Omental fat pad (tissue), 4 donors: ENCODE measurements around the gene PCNT. TPM values are rescaled to one million over a fixed set of nuclear protein-coding genes. Genes with fewer than 3 reads are reported as not detected.
"Not testable (repeated sequence)": the region's sequence is repeated elsewhere in the genome, so short reads cannot be mapped to it uniquely, and the experiment has no call there.

ENCODE experiments used
- ATAC-seq: fragments of 150-250 bp; one replicate; pipeline ENCODE4 v1.9.1; 2016; ENCODE audit warnings: mild to moderate bottlenecking, moderate library complexity; ENCODE audit not compliant: low FRiP score
- DNase-seq: peaks from one replicate; pipeline ENCODE4 v3.0.0-alpha.2; 2019; ENCODE audit warnings: low spot score
- total RNA-seq, 4 donors: library from RNA; depleted of rRNA; stranded (reverse); fragments of >200 nt; gene quantifications; one replicate each; pipeline ENCODE4 v1.1.0, GENCODE V29; 2016
- TF ChIP-seq, protein P1 (sequence below), 3 donors: fragments of 450-650 bp; IDR thresholded peaks; one replicate each; pipeline ENCODE4 v1.5.1; 2016 to 2017; ENCODE audit warnings: antibody characterized with exemption in 3 of 3, mild to moderate bottlenecking in 3 of 3, moderate library complexity in 2 of 3

Gene PCNT
- total RNA-seq, 4 donors from 2014 or later, result 23.0 to 51.7 (median 24.4) TPM

DNA sequence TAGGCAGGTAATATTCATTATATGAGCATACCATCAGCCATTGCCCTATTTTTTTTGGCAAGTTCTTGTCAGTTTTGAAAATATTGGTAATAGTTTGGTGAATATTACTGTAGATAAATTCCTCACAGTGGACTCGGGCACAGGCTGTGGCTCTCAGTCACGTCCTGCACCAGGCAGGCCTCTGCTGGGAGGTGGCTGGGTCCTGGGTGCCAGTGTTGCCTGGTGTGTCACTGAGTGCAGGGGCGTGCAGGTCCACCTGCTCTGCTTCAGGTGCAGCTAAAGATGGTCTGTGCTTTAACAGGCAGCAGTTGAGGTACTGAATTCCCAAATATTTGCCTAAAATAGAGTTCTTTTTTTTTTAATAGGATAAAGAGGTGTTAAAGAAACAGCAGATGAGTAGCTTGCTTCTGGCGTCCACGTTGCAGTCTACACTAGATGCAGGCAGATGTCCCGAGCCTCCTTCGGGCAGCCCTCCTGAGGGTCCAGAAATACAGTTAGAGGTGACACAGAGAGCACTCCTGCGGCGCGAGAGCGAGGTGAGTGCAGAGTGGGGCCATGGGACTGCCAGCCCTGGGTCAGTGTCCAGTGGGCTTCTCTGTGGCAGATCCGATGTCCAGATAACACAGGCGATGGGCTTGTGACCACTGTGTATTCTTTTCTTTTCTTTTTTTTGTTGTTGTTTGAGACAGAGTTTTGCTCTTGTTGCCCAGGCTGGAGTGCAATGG is 77.4 kb downstream of the PCNT start:
- ATAC-seq (no peak), DNase-seq (no peak)
- TF ChIP-seq, protein P1, sequence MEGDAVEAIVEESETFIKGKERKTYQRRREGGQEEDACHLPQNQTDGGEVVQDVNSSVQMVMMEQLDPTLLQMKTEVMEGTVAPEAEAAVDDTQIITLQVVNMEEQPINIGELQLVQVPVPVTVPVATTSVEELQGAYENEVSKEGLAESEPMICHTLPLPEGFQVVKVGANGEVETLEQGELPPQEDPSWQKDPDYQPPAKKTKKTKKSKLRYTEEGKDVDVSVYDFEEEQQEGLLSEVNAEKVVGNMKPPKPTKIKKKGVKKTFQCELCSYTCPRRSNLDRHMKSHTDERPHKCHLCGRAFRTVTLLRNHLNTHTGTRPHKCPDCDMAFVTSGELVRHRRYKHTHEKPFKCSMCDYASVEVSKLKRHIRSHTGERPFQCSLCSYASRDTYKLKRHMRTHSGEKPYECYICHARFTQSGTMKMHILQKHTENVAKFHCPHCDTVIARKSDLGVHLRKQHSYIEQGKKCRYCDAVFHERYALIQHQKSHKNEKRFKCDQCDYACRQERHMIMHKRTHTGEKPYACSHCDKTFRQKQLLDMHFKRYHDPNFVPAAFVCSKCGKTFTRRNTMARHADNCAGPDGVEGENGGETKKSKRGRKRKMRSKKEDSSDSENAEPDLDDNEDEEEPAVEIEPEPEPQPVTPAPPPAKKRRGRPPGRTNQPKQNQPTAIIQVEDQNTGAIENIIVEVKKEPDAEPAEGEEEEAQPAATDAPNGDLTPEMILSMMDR (IDR thresholded peaks at IDR 0.05), result no peak

DNA sequence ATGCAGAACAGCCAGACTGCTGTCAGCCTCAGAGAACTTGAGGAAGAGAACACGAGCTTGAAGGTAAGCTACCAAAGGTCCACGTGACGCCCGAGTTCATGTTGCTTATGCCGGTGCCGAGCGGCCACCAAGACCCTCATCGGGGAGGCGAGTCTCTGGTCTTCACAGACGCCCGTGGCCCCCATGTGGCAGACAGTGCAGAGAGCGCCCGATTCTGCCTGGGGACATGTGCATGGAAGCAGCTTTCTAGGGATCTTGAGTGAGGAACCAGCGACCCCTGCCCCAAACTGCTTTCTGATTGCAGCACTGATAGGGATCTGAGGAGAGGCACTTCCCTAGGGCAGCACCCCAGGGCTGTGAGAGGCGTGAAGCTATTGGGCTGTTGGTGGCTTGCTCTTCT is 78.5 kb downstream of the PCNT start:
- TF ChIP-seq, protein P1 (IDR thresholded peaks at IDR 0.05), result no peak
- DNase-seq (no peak), ATAC-seq (no peak)

DNA sequence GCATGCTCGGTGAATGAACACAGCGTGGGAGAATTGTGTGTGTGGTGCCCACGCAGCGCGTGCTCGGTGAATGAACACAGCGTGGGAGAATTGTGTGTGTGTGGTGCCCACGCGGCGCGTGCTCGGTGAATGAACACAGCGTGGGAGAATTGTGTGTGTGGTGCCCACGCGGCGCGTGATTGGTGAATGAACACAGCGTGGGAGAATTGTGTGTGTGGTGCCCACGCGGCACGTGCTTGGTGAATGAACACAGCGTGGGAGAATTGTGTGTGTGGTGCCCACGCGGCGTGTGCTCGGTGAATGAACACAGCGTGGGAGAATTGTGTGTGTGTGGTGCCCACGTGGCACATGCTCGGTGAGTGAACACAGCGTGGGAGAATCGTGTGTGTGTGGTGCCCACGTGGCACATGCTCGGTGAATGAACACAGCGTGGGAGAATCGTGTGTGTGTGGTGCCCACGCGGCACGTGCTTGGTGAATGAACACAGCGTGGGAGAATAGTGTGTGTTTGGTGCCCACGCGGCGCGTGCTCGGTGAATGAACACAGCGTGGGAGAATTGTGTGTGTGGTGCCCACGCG is 79.4 kb downstream of the PCNT start:
- DNase-seq, ATAC-seq: not testable (repeated sequence)

DNA sequence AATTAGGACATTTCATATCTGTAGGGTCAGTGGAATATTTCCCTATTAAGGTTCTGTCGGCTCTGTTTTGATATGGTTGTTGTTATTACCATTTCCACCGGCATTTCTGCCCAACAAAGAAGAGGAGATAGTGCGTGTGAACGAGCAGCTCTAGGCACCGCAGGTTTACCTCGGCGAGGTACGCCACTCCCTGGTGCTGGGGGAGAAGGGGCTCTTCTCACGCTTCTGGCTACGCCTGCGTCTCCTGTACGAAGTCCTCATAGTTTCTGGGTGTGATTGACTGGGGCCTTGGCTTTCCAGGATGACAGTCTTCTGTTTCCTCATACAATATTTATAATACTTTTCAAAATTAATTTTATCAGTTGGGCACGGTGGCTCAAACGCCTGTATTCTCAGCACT is 80.3 kb downstream of the PCNT start:
- TF ChIP-seq, protein P1 (IDR thresholded peaks at IDR 0.05), result no peak
- ATAC-seq (no peak), DNase-seq (no peak)

DNA sequence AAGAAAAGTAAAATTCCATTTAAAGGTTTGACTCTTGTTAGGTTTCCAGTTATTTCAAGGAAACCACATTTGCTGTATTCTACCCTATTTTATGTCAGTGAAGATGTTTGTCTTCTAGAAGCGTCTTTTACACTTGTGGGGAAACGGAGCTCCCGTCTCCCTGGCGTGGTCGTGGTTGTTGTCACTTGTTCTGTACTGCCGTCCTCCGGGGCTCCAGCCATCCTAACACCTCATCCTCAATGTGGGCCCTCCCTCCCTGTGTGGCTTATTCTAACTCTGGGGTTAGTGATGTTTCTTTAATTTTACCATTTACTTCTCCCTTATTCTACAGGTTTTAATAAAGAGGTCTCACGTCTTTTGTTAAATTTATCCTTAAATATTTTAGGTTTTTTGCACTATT is 82.0 kb downstream of the PCNT start:
- ATAC-seq (no peak), DNase-seq (no peak)
- TF ChIP-seq, protein P1 (IDR thresholded peaks at IDR 0.05), result no peak

DNA sequence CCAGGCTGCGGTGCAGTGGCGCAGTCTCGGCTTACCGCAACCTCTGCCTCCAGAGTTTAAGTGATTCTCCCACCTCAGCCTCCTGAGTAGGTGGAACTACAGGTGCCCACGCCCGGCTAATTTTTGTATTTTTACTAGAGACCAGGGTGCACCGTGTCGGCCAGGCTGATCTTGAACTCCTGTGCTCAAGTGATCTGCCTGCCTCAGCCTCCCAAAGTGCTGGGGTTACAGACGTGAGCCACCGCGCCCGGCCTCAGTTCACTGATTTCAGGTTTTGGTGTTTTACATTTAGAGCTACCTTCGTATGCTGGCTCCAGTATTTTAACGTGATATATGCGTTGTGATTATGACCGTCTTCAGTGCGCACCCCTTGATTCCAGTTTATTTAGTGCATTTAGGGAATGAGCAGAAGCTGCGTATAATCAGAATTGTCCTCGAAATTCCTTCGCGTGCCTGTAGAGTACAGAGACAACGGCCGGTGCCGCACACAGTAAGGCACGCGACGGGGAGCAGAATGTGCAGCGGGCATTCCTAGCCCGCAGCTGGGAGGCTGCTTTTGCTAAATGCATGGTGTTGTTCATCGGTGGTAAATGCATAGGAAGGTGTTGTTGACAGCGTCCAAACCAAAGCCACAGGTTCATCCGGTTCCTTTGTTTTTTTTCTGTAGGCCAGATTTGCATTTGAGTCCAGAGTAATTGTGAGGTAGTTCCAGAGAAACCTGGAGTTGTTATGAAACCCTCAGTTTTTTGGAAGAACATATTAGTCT is 85.9 kb downstream of the PCNT start:
- ATAC-seq (no peak), DNase-seq (no peak)
- TF ChIP-seq, protein P1 (IDR thresholded peaks at IDR 0.05), result no peak

DNA sequence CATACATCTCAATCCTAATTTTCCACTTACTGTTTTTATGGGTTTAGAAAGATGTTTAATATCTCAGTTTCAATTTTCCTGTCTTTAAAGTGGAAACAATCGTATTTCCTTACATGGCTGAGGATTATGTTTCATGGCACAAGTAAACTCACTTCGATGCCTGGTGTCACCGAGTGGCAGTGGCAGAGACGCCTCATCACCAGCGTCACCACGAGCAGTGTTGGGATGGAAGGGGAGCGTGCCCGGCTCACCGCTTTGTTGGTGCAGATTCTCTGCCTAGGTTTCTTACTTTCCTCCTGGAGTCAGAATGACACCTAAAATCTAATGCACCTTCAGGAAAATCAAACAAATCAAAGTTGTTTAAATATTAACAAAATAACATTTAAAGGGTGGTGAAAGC is 86.6 kb downstream of the PCNT start:
- no peak for ATAC-seq
- TF ChIP-seq, protein P1 (IDR thresholded peaks at IDR 0.05), result no peak
- DNase-seq, result no peak
